Stimulated activated CD8-positive, alpha-beta memory T cell treated with anti-CD3 and anti-CD28 coated beads, Interleukin-4, amount 100 ng/mL, for 24 hours (primary cell): ENCODE measurements around the gene GEN1.

ENCODE experiments used
- DNase-seq: peaks from one replicate; pipeline ENCODE4 v3.0.0-alpha.2; 2020; ENCODE audit warnings: low read depth

Gene GEN1

GRCh38 chr2:17753803-17754663 lies at the start of gene GEN1, which contains the start of gene SMC6:
GEN1 (plus strand) TSS chr2:17754138; CDS start chr2:17759944, 5,806 bp downstream.
SMC6 (minus strand) TSS chr2:17753810; CDS start chr2:17745946, 7,864 bp downstream.
- DNase-seq: peak; percentile 89

- DNase-seq: no peak
Observed at GRCh38 chr2:17706845-17707244, 47.1 kb upstream of the GEN1 start.

- DNase-seq: no peak
Observed at GRCh38 chr2:17708501-17708900, 45.4 kb upstream of the GEN1 start.

- no peak for DNase-seq
Observed at GRCh38 chr2:17709897-17710296, 44.0 kb upstream of the GEN1 start.

- DNase-seq: no peak
Observed at GRCh38 chr2:17710547-17711248, 43.2 kb upstream of the GEN1 start.

- no peak for DNase-seq
Observed at GRCh38 chr2:17713291-17713690, 40.6 kb upstream of the GEN1 start.

- DNase-seq: no peak
Observed at GRCh38 chr2:17717666-17718065, 36.3 kb upstream of the GEN1 start.

- no peak for DNase-seq
Observed at GRCh38 chr2:17718689-17719088, 35.2 kb upstream of the GEN1 start.

GRCh38 chr2:17719562-17720371 lies 34.2 kb upstream of the GEN1 start:
- no peak for DNase-seq

- no peak for DNase-seq
Observed at GRCh38 chr2:17728210-17728609, 25.7 kb upstream of the GEN1 start.

- DNase-seq: no peak
Observed at GRCh38 chr2:17729880-17730279, 24.1 kb upstream of the GEN1 start.

- DNase-seq: no peak
Observed at GRCh38 chr2:17733599-17733998, 20.3 kb upstream of the GEN1 start.

- no peak for DNase-seq
Observed at GRCh38 chr2:17735864-17736263, 18.1 kb upstream of the GEN1 start.

GRCh38 chr2:17736989-17737388 lies 16.9 kb upstream of the GEN1 start:
- DNase-seq: no peak

- DNase-seq: no peak
Observed at GRCh38 chr2:17740203-17740602, 13.7 kb upstream of the GEN1 start.

- no peak for DNase-seq
Observed at GRCh38 chr2:17747684-17748452, 6.1 kb upstream of the GEN1 start.

- DNase-seq: no peak
Observed at GRCh38 chr2:17748745-17749144, 5.2 kb upstream of the GEN1 start.

GRCh38 chr2:17749753-17750438 lies 4.0 kb upstream of the GEN1 start:
- no peak for DNase-seq

GRCh38 chr2:17752246-17752645 lies 1.7 kb upstream of the GEN1 start:
- DNase-seq: no peak

GRCh38 chr2:17752892-17753802 lies 791 bp upstream of the GEN1 start:
- DNase-seq: peak; percentile 21
